ENCODE results near the gene GNE. TPM values are rescaled to one million over a fixed set of nuclear protein-coding genes. Genes with fewer than 3 reads are reported as not detected.

Gene GNE
- total and polyA plus RNA-seq, 2 donors from 2014 or later: 10.3 to 48.1 TPM

DNA sequence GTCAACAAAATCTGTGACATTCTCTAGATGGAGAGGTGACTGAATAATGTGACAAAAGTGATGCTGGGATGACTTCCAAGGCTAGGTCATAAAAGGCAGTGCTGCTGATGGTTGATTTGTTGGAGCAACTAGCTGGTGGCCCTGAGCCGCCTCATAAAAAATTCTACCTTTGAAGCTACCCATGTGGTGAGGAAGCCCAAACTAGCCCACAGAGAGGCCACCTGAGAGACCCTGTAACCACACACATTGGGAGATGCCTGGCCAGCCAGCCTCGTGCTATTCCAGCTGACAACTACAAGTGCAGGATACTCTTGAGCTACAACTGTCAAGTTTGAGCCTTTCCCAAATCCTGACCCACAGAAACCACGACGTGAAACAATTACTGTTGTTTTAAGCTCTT lies 44.9 kb downstream of the GNE start:
- intact Hi-C loops (cut with DNase I): no loop called here

DNA sequence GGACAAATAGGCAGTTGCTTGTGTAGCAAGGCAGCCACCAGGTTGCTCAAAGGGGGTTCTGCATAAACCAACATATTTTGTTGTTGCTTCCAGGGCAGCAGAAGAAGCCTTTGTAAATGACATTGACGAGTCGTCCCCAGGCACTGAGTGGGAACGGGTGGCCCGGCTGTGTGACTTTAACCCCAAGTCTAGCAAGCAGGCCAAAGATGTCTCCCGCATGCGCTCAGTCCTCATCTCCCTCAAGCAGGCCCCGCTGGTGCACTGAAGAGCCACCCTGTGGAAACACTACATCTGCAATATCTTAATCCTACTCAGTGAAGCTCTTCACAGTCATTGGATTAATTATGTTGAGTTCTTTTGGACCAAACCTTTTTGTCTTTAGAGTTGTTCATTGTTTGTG lies 46.7 kb downstream of the GNE start:
- intact Hi-C loops (cut with DNase I): no loop called here
- Histone ChIP-seq H3K9ac (ENCODE audit: low read length in 3 of 3) (no peak overlapping the region), H3K36me3 (ENCODE audit: control insufficient read depth in 2 of 3, insufficient read depth in 3 of 3, low read length in 3 of 3) (peaks cover 2 to 63% (median 34%) of the 10 kb centered on the region in 3 donors), H3K27ac (ENCODE audit: low read depth in 2 of 2, low read length in 2 of 2) (no peak overlapping the region), H3K4me3 (ENCODE audit: low read length in 3 of 3) (no peak overlapping the region), H3K4me1 (ENCODE audit: control insufficient read depth in 2 of 3, insufficient read depth in 2 of 3, low read depth in 1 of 3, low read length in 3 of 3) (peaks cover 0 to 22% (median 21%) of the 10 kb centered on the region in 3 donors), H3K27me3 (ENCODE audit: control insufficient read depth, insufficient read depth, low read length) (no peaks in the 10 kb centered on the region), H3K9me3 (ENCODE audit: control insufficient read depth in 2 of 3, insufficient read depth in 1 of 3, low read length in 3 of 3) (no peaks in the 10 kb centered on the region)
- DNase-seq (no peak), FAIRE-seq (no peak)
- TF ChIP-seq, protein P1, sequence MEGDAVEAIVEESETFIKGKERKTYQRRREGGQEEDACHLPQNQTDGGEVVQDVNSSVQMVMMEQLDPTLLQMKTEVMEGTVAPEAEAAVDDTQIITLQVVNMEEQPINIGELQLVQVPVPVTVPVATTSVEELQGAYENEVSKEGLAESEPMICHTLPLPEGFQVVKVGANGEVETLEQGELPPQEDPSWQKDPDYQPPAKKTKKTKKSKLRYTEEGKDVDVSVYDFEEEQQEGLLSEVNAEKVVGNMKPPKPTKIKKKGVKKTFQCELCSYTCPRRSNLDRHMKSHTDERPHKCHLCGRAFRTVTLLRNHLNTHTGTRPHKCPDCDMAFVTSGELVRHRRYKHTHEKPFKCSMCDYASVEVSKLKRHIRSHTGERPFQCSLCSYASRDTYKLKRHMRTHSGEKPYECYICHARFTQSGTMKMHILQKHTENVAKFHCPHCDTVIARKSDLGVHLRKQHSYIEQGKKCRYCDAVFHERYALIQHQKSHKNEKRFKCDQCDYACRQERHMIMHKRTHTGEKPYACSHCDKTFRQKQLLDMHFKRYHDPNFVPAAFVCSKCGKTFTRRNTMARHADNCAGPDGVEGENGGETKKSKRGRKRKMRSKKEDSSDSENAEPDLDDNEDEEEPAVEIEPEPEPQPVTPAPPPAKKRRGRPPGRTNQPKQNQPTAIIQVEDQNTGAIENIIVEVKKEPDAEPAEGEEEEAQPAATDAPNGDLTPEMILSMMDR (IDR thresholded peaks at IDR 0.05; ENCODE audit: borderline replicate concordance, extremely low read depth, insufficient read depth): no peak

More for the DNA sequence above, 44.9 kb downstream of the GNE start:
- Histone ChIP-seq H3K9me3 (ENCODE audit: control insufficient read depth in 2 of 3, insufficient read depth in 1 of 3, low read length in 3 of 3) (no peaks in the 10 kb centered on the region), H3K27ac (ENCODE audit: low read depth in 2 of 2, low read length in 2 of 2) (no peak overlapping the region), H3K4me1 (ENCODE audit: control insufficient read depth in 2 of 3, insufficient read depth in 2 of 3, low read depth in 1 of 3, low read length in 3 of 3) (peaks cover 0 to 9% (median 8%) of the 10 kb centered on the region in 3 donors), H3K27me3 (ENCODE audit: control insufficient read depth, insufficient read depth, low read length) (no peaks in the 10 kb centered on the region), H3K4me3 (ENCODE audit: low read length in 3 of 3) (no peak overlapping the region), H3K36me3 (ENCODE audit: control insufficient read depth in 2 of 3, insufficient read depth in 3 of 3, low read length in 3 of 3) (peaks cover 4 to 65% (median 25%) of the 10 kb centered on the region in 3 donors), H3K9ac (ENCODE audit: low read length in 3 of 3) (no peak overlapping the region)
- TF ChIP-seq, protein P1 (IDR thresholded peaks at IDR 0.05; ENCODE audit: borderline replicate concordance, extremely low read depth, insufficient read depth): no peak
- no peak for FAIRE-seq
- DNase-seq: no peak

DNA sequence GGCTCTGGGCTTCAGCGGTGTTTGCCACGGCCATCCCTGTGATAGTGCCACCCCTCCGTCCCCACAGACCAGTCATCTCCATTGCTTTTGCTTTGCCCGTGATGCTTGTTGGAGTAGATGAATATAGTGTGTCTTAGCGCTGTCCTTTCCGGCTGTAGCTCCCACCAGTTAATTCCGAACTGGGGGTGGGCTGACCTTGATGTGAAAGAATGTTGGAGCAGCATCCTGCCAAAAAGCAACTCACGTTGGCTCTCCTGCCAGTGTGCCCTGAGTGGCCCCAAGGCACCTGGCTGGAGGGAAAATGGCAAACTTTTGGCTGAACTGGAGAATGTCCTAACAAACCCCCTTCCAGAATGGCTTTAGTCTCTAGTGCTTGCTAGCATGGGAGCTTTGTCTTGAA lies 47.5 kb downstream of the GNE start:
- no peak overlapping the region for H3K27ac ChIP-seq (ENCODE audit: low read depth in 2 of 2, low read length in 2 of 2)
- no peak for FAIRE-seq
- no peaks in the 10 kb centered on the region for H3K9me3 ChIP-seq (ENCODE audit: control insufficient read depth in 2 of 3, insufficient read depth in 1 of 3, low read length in 3 of 3)
- peaks cover 0 to 22% (median 21%) of the 10 kb centered on the region in 3 donors for H3K4me1 ChIP-seq (ENCODE audit: control insufficient read depth in 2 of 3, insufficient read depth in 2 of 3, low read depth in 1 of 3, low read length in 3 of 3)
- no peak overlapping the region for H3K4me3 ChIP-seq (ENCODE audit: low read length in 3 of 3)
- no peak for DNase-seq
- peaks cover 5 to 64% (median 38%) of the 10 kb centered on the region in 3 donors for H3K36me3 ChIP-seq (ENCODE audit: control insufficient read depth in 2 of 3, insufficient read depth in 3 of 3, low read length in 3 of 3)
- H3K27me3 ChIP-seq (ENCODE audit: control insufficient read depth, insufficient read depth, low read length): no peaks in the 10 kb centered on the region
- intact Hi-C loops (cut with DNase I): no loop called here
- H3K9ac ChIP-seq (ENCODE audit: low read length in 3 of 3): no peak overlapping the region
- TF ChIP-seq, protein P1 (IDR thresholded peaks at IDR 0.05; ENCODE audit: borderline replicate concordance, extremely low read depth, insufficient read depth): no peak

Data from kidney (tissue), 14 donors.